M059J (cell line): ENCODE results near the gene ZFYVE28. TPM values are rescaled to one million over a fixed set of nuclear protein-coding genes. Genes with fewer than 3 reads are reported as not detected.
A peak's percentile ranks its signal among the peaks of the same experiment; 100 is the strongest.

Source experiments
- DNase-seq: peaks from one replicate; pipeline ENCODE4 v3.0.0-alpha.2; 2012; ENCODE audit warnings: low read depth
- total RNA-seq: library from RNA; depleted of rRNA; stranded (reverse); fragments of >200 nt; shearing (Covaris generic); gene quantifications from 2 replicates; pipeline ENCODE4 v1.2.3, GENCODE V29; 2014

ZFYVE28 gene
- total RNA-seq, 1 experiment from 2014 or later, result 4.0 TPM

- no peak for DNase-seq
Measured at GRCh38 chr4:2446656-2447564, 28.5 kb upstream of the ZFYVE28 start.

GRCh38 chr4:2445571-2445970, 27.1 kb upstream of the ZFYVE28 start:
- DNase-seq, result no peak

GRCh38 chr4:2445130-2445529, 26.7 kb upstream of the ZFYVE28 start:
- no peak for DNase-seq

- DNase-seq, result no peak
Measured at GRCh38 chr4:2443956-2444740, 25.7 kb upstream of the ZFYVE28 start.

GRCh38 chr4:2443061-2443730, 24.8 kb upstream of the ZFYVE28 start:
- DNase-seq, result no peak

- no peak for DNase-seq
Measured at GRCh38 chr4:2442175-2442993, 23.9 kb upstream of the ZFYVE28 start.

GRCh38 chr4:2441393-2442174, 23.1 kb upstream of the ZFYVE28 start:
- DNase-seq, result peak; percentile 71

- no peak for DNase-seq
Measured at GRCh38 chr4:2438822-2439718, 20.6 kb upstream of the ZFYVE28 start.

GRCh38 chr4:2437475-2438215, 19.2 kb upstream of the ZFYVE28 start:
- DNase-seq, result no peak

GRCh38 chr4:2436761-2437474, 18.5 kb upstream of the ZFYVE28 start:
- DNase-seq, result no peak

- peak; percentile 20 for DNase-seq
Measured at GRCh38 chr4:2436301-2436700, 17.9 kb upstream of the ZFYVE28 start.

- DNase-seq, result no peak
Measured at GRCh38 chr4:2434420-2434819, 16.0 kb upstream of the ZFYVE28 start.

GRCh38 chr4:2433609-2434350, 15.3 kb upstream of the ZFYVE28 start:
- DNase-seq, result no peak

- peak; percentile 90 for DNase-seq
Measured at GRCh38 chr4:2432991-2433530, 14.6 kb upstream of the ZFYVE28 start.

- no peak for DNase-seq
Measured at GRCh38 chr4:2432004-2432403, 13.6 kb upstream of the ZFYVE28 start.

- DNase-seq, result peak; percentile 61
Measured at GRCh38 chr4:2429945-2430757, 11.7 kb upstream of the ZFYVE28 start.
